Measurements from ENCODE around the gene MATCAP1.

- no peak for TF ChIP-seq CTCF (IDR thresholded peaks at IDR 0.05)
- no peak for TF ChIP-seq POLR2A (IDR thresholded peaks at IDR 0.05)
These were observed 17.6 kb downstream of the MATCAP1 start for GRCh38 chr16:67166110-67166547.
